GM19455 (cell line): ENCODE data around the gene LIN52.

Experiments
- ATAC-seq: cut with Tn5 transposase; IDR thresholded peaks from one replicate; pipeline ENCODE4 v1.9.1; 2021; ENCODE audit not compliant: unreplicated experiment

The LIN52 gene

GRCh38 chr14:74223016-74223415 lies 138.3 kb downstream of the LIN52 start:
- no peak for ATAC-seq

GRCh38 chr14:74231784-74232183 lies 147.0 kb downstream of the LIN52 start:
- ATAC-seq: no peak

DNA sequence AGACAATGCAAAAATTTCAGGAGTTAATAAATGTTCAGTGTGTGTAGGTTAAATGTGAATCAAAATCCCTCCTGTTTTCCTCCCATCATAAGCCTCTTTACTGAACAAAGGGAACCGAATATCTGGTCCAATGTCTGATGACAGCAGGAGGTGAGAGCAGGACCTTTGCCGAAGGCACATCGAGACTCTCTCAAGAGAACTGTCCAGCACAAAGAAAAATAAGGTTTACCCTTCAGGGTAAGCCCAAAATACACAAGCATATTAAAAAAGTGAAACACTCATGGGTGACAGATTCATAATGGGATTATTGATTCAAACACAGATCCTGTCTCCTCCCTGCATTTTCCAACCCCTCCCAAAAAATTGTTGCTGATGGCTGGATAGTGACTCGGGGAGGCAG lies 150.3 kb downstream of the LIN52 start:
- ATAC-seq: no peak

DNA sequence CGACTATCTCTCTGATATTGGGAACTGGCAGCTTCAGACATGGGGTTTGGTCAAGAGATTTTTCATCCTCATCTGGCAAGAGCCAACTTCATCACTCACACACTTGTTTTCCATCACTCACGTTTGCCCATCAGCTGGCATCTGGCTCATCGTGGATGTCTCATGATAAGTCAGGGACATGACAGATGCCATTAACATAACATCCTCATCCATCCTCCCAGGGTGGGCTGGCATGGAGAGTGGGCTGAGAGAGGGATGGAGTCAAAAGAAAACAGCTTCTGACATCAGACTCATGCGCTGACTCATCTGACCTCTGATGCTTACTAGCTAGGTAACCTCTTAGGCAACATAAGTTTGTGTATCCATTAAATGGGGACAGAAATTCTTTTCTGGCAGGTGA lies 152.7 kb downstream of the LIN52 start:
- ATAC-seq: no peak

- ATAC-seq: no peak
Measured at GRCh38 chr14:74238974-74239847, 154.5 kb downstream of the LIN52 start, which contains the start of gene VSX2. TSS of gene VSX2 (plus strand) at chr14:74239449. CDS start at chr14:74239562, 113 bp downstream.

DNA sequence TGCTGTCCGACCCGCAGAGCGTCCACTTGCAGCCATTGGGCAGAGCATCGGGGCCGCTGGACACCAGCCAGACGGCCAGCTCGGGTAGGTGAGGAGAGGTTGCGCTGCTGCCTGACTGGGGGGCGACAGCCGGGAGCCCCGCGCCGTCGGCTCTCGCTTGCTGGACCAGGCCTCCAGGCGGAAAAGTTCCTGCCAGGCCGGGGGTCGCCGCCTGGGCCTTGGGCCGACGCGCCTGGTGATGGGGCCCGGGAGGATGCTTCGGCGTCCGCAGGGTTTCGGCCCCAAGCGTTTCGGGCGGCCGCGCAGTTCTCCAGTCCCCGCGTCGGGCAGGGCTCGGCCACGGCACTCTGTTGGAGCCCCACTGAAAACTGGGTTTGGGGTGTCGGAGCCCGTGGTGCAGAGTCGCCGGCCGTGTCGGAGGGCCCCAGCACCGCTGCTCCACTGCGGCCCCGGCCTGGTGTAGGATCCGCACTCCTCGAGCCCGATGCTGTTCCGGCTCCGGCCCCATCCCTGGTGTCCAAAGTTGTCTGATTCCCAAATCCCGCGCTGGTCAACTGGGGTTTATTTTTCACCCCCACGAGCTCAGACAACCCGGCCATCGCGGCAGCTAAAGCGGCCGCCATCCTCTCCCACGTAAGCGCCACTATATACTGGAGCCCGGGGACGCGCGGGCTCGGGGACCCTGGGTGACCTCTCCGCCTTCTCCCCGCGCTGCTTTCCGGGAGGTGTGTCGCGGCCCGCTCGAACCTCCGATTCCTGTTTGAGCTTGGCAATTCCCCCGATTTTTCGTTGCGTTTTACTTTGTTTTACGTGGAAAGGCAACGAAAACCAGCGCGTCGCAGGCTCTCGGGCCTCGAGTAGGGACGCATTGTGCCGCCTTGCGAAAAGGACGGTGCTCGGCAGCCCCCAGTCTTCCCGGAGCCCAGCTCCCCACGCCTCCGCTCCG lies 155.4 kb downstream of the LIN52 start:
- no peak for ATAC-seq

- no peak for ATAC-seq
Measured at GRCh38 chr14:74240794-74241651, 156.3 kb downstream of the LIN52 start.

GRCh38 chr14:74241652-74242017 lies 156.9 kb downstream of the LIN52 start:
- ATAC-seq: no peak

DNA sequence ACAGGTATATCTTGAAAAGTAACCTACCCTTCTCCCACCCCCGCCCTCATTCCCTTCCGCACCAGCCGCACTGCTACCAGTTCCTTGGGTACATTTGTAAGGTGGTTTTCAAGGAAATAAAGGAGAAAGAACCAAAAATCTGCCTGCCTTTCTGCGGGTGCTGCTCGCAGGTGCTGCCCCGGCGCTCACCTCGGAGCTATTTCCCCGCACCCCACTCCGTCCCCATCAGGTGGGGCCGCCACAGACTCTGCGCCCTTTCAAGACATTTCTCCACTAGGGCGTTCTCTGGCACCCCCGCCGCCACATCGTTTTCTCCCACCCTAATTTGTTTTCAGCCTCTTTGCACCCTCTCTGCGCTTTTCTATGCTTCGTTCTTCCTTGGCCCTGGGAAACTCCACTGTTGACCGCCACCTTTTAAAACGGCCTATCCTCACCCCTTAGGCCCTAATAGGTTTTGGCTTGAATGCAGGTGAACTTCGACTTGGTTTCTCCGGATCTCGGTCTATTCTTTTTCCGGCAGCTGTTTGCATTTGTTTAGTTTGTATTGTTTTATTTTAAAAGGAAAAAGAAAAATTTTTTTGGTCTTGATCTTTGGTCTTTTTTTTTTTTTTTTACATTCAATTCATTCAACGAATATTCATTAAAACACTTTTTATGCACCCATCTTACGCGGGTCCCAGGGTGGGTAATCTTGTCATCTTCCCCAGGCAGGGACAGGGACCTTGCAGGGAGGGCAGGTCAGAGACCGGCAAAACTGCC lies 157.4 kb downstream of the LIN52 start:
- ATAC-seq: no peak

- no peak for ATAC-seq
Measured at GRCh38 chr14:74242780-74243042, 158.0 kb downstream of the LIN52 start.

GRCh38 chr14:74243051-74243450 lies 158.3 kb downstream of the LIN52 start:
- no peak for ATAC-seq

DNA sequence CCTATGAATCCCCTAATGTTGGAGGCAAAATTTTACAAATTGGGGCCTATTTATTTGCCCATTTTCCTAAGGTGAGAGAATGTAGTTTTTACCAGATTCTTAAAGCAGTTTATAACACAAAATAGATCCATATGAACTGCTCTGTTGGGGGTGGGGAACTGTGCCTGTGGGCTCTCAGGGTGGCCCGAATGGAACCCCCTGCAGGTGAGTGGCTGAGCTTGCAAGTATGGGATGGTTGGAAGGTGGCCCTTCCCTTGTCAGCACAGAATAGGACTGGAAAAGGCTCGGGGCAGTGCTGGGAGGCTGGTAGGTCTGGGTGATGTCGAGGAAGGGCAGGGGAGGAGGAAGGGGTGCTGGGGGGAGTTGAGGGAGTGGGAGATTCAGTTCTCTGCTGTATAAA lies 159.4 kb downstream of the LIN52 start:
- no peak for ATAC-seq

DNA sequence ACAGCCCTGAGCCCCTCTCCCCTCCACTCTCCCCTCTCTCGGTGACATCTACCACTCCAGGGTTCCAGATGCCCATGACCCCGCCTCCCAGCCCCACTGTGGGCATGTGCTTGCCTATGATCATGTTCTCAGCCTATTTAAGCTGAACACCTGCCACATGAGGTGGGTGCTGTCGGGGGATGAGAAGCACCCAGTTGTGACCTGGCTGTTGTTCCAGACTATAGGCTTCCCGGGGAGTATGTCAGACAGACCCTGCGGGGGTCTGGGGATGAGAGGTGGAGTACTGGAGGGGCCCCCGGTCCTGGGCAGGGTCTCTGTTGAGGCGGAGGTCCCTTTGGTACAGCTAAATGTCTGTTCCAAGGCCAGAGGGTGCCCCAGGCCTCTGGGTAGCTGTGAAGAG lies 160.5 kb downstream of the LIN52 start:
- no peak for ATAC-seq

DNA sequence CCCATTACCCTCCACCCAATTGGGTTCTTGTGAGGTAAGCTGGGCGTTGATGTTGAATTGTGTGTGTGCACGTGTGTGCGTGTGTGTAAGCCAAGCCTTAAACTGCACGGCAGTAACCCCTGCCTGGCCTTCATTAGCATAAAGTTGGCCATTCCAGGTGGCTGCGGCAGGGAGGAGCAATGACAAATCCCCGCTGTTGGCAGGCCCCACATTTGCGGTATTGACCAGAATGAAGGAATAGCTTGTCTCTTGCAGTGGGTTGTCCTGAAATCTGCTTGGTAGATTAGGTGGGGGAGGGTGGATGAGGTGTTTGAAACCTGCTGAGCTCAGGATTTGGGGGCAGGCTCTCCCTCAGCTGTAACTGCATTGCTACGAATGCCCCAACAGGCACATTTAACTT lies 161.8 kb downstream of the LIN52 start:
- no peak for ATAC-seq

DNA sequence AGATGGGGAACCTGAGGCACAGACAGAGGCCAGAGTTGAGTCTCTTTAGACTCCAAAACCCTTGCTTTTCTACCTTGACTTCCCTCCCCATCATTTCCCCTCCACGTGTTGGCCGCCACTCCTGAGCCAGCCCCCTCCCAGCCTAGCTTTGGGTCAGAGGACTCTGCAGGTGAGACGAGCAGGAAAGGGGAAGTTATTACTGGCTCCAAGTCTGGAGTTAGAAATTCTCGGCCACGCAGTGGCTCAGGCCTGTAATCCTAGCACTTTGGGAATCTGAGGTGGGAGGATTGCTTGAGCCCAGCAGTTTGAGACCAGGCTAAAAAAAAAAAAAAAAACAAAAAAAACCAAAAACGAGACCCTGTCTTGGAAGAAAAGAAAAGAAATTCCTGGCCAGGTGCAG lies 163.3 kb downstream of the LIN52 start:
- ATAC-seq: no peak

GRCh38 chr14:74249433-74250375 lies 164.9 kb downstream of the LIN52 start:
- ATAC-seq: no peak
